GM12875 (cell line): ENCODE data around the gene OR13J1.
"Not testable (repeated sequence)": the region's sequence is repeated elsewhere in the genome, so short reads cannot be mapped to it uniquely, and the experiment has no call there.

Experiments used
- H3K4me3 ChIP-seq: one replicate; pipeline ENCODE4 v1.5.1; 2011; ENCODE audit warnings: low read depth, low read length, control low read depth
- TF ChIP-seq, protein P1 (sequence below): IDR thresholded peaks from 2 replicates; pipeline ENCODE4 v1.5.1; 2011; ENCODE audit warnings: low read depth, mild to moderate bottlenecking, control low read depth, inconsistent platforms, low read length, moderate library complexity, borderline replicate concordance; ENCODE audit not compliant: insufficient read depth

The OR13J1 gene

DNA sequence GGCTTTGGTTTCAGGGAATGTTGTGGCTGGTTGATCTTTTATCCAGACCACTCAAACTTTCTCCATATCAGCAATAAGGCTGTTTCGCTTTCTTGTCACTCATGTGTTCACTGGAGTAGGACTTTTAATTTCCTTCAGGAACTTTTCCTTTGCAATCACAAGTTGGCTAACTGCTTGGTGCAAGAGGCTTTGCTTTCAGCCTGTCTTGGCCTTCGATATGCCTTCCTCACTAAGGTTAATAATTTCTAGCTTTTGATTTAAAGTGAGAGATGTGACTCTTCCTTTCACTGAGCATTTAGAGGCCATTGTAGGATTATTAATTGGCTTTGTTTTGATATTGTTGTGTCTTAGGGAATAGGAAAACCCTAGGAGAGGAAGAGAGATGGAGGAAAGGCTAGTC lies 28.8 kb upstream of the OR13J1 start:
- TF ChIP-seq, protein P1, sequence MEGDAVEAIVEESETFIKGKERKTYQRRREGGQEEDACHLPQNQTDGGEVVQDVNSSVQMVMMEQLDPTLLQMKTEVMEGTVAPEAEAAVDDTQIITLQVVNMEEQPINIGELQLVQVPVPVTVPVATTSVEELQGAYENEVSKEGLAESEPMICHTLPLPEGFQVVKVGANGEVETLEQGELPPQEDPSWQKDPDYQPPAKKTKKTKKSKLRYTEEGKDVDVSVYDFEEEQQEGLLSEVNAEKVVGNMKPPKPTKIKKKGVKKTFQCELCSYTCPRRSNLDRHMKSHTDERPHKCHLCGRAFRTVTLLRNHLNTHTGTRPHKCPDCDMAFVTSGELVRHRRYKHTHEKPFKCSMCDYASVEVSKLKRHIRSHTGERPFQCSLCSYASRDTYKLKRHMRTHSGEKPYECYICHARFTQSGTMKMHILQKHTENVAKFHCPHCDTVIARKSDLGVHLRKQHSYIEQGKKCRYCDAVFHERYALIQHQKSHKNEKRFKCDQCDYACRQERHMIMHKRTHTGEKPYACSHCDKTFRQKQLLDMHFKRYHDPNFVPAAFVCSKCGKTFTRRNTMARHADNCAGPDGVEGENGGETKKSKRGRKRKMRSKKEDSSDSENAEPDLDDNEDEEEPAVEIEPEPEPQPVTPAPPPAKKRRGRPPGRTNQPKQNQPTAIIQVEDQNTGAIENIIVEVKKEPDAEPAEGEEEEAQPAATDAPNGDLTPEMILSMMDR = no peak
- no peak overlapping the region for H3K4me3 ChIP-seq

DNA sequence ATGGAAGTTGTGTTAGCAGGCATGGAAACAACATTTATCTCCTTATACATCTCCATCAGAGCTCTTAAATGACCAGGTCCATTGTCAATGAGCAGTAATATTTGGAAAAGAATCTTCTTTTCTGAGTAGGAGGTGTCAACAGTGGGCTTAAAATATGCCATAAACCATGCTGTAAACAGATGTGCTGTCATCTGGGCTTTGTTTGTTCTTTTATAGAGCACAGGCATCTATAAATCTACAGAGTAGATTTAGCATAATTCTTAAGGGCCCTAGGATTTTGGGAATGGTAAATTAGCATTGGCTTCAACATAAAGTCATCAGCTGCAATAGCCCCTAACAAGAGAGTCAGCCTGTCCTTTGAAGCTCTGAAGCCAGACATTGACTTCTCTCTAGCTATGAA lies 28.1 kb upstream of the OR13J1 start:
- no peak overlapping the region for H3K4me3 ChIP-seq
- TF ChIP-seq, protein P1 = no peak

DNA sequence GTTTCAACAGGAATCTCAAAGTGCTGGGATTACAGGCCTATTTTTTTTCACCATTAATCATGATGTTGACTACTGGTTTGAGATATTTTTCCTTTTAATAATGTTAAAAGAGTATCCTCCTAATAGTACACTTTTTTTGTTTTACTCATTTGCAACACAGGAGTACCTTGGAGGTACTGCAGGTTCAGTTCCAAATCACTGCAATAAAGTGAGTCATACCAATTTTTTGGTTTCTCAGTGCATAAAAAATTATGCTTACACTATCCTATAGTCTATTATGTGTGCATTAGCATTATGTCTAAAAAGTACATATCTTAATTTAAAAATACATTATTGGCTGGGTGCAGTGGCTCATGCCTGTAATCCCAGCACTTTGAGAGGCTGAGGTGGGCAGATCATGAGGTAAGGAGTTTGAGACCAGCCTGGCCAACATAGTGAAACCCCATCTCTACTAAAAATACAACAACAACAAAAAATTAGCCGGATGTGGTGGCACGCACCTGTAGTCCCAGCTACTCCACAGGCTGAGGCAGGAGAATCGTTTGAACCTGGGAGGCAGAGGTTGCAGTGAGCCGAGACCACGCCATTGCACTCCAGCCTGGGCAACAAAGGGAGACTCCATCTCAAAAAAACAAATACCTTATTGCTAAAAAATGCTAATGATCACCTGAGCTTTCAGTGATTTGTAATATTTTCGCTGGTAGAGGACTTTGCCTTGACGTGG lies 27.3 kb upstream of the OR13J1 start:
- H3K4me3 ChIP-seq = not testable (repeated sequence)

DNA sequence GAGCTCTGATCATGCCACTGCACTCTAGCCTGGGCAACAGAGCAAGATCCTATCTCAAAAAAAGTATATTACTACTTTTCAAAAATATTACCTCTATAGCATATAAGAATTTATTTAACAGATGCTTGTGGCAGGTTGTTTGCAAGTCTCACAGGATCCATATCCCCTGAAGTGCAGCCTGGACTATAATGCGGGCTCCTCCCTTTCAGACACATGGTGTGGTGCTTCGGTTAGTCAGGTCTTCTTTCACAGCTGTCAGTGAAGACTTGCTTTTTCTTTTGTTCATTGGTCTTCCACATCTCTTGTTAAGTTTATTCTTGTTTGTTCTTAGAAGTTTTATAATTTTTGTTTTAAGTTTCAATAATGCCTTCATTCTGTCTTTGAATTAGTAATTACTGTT lies 26.4 kb upstream of the OR13J1 start:
- TF ChIP-seq, protein P1 = no peak
- H3K4me3 ChIP-seq = no peak overlapping the region

DNA sequence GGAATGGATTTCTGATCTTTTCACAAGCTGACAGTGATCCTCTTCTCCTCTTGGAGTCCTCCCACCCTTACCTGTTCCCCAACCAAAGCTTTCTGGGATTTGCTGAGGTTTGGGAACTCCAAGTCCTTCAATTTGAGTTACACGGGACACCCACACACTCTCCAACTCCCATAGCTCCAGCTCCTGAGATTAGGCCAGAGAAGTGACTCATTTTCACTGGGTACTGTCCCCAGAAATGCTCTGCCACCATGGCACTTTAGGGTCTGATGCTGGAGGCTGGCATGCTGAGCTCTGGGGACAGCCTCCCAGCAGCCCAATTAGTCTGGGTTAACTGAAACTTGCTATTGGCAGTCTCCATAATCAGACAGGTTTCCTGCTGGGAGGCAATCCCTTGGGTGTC lies 21.9 kb upstream of the OR13J1 start:
- TF ChIP-seq, protein P1 = no peak
- H3K4me3 ChIP-seq = no peak overlapping the region

DNA sequence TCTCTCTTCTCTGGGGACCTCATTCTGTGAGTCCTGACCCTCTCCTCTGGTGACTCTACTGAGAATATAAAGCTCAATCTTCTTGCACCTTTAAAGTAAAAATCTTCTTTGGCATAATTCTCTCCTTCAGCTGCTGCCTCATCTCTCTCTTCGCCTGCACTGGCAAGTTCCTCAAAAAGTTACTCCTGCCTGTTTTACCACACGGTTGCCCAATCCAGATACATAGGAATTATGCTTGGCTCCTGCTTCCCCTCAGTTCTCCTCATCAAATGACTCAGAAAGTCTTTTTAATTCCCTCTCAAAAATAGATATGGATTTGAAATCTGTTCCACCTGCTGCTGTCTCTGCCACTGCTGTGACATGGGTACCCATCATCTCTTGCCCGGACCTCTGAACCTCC lies 21.4 kb upstream of the OR13J1 start:
- no peak overlapping the region for H3K4me3 ChIP-seq
- TF ChIP-seq, protein P1 = no peak

DNA sequence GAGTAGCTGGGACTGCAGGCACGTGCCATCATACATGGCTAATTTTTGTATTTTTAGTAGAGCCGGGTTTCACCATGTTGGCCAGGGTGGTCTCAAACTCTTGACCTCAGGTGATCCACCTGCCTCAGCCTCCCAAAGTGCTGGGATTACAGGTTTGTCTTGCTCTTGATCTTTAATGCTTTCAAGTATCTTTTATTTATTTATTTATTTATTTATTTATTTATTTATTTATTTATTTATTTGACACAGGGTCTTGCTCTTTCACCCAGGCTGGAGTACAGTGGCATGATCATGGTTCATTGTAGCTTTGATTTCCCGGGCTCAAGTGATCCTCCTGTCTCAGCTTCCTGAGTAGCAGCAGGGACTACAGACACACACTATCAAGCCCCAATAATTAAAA lies 14.7 kb upstream of the OR13J1 start:
- not testable (repeated sequence) for H3K4me3 ChIP-seq

DNA sequence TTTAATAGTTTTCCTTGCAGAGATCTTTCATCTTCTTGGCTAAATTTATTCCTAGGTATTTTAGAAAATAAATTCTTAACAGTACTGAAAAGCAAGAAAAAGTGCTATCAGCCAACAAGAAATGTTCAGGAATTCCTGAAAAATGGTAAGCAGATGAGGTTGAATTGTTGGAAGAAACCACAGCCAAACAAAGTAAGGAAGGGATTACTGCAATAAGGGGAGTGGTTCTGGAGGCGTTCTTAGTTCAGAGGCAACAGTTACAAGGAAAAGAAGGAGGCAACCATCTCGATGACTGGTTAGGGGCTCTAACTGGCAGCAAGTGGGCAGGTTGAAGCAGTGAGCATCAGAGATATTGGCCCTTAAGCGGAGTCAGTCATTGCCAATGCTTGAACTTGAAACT lies 12.8 kb upstream of the OR13J1 start:
- TF ChIP-seq, protein P1 = no peak
- no peak overlapping the region for H3K4me3 ChIP-seq
